ENCODE measurements around the gene WDR35.

- no peak for TF ChIP-seq CTCF (conservative IDR thresholded peaks at IDR 0.05)
- no peak for TF ChIP-seq ZFX (IDR thresholded peaks at IDR 0.05)
These were observed 1.3 kb downstream of the WDR35 start for GRCh38 chr2:19988600-19988999.

Measured in C4-2B (cell line).